ENCODE results near the gene DGKQ.

DNA sequence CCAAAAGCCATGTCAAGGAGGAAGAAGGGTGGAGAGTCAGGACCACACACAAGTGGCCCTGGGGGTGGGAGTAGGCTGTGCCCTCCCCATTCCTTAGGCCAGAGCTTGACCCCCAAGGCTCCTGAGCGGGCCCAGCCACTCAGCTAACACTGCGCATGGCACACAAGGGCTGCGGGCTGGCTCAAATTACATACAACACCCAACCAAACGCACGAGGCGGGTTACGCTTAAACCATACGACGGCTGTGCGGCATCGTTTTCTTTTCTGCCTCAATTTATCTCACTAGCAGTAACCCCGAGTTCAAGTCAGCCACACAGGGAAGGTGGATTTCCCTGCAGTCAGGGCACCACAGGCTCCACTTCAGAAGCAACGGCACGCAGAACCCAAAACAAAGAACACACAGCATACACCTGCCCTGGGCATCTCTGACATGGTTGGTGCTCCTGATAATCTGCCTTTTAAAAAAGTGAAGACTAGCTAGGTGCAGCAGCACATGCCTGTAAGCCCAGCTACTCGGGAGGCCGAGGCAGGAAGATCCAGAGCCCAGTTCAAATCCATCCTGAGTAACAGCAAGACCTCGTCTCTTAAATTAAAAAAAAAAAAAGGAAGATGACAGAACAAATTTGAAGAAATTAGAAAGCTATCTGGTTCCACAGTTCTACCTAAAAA, 44.1 kb downstream of the DGKQ start:
- no peak for TF ChIP-seq POU2F2 (IDR thresholded peaks at IDR 0.05; ENCODE audit: low read depth, low read length)
- no peak for TF ChIP-seq POLR2AphosphoS5 (IDR thresholded peaks at IDR 0.05; ENCODE audit: low read depth, low read length)
